NT2/D1 (cell line): Measurements from ENCODE around the gene SCN4B.

Experiments
- DNase-seq: peaks from one replicate; pipeline ENCODE4 v3.0.0-alpha.2; 2011; ENCODE audit warnings: low read depth, low spot score
- H3K27me3 ChIP-seq: 2 replicates; pipeline ENCODE4 v1.6.0; 2011; ENCODE audit warnings: mild to moderate bottlenecking; ENCODE audit not compliant: insufficient read length, insufficient read depth
- H3K36me3 ChIP-seq: 2 replicates; pipeline ENCODE4 v1.6.1; 2011; ENCODE audit warnings: mild to moderate bottlenecking, low read length, mixed read lengths; ENCODE audit not compliant: insufficient read depth, insufficient read length
- H3K4me1 ChIP-seq: 2 replicates; pipeline ENCODE4 v1.5.1; 2011; ENCODE audit not compliant: insufficient read depth, insufficient read length
- H3K4me3 ChIP-seq: 2 replicates; pipeline ENCODE4 v1.5.1; 2011; ENCODE audit warnings: low read depth; ENCODE audit not compliant: insufficient read length
- H3K9ac ChIP-seq: 2 replicates; pipeline ENCODE4 v1.6.0; 2011; ENCODE audit warnings: low read depth; ENCODE audit not compliant: insufficient read length
- H3K9me3 ChIP-seq: 2 replicates; pipeline ENCODE4 v1.5.1; 2011; ENCODE audit warnings: mild to moderate bottlenecking, low read length; ENCODE audit not compliant: insufficient read depth
- SUZ12 ChIP-seq: IDR thresholded peaks from 2 replicates; pipeline ENCODE4 v1.6.1; 2011; ENCODE audit not compliant: insufficient read length, insufficient read depth; ENCODE audit errors: extremely low read depth
- YY1 ChIP-seq: IDR thresholded peaks from 2 replicates; pipeline ENCODE4 v1.6.1; 2011; ENCODE audit not compliant: insufficient read length, insufficient read depth
- ZNF274 ChIP-seq: IDR thresholded peaks from 2 replicates; pipeline ENCODE4 v1.6.1; 2011; ENCODE audit warnings: mild to moderate bottlenecking, low read depth, low read length

The SCN4B gene

GRCh38 chr11:118126082-118126838, 26.4 kb downstream of the SCN4B start:
- no peaks in the 10 kb centered on the region for H3K9me3 ChIP-seq
- H3K27me3 ChIP-seq, result no peaks in the 10 kb centered on the region
- H3K4me3 ChIP-seq, result no peak overlapping the region
- H3K4me1 ChIP-seq, result peaks cover 2% of the 10 kb centered on the region
- TF ChIP-seq SUZ12 (no peak), ZNF274 (no peak)
- no peak overlapping the region for H3K9ac ChIP-seq
- H3K36me3 ChIP-seq, result no peaks in the 10 kb centered on the region
- no peak for DNase-seq

- no peak for DNase-seq
- Histone ChIP-seq H3K36me3 (no peaks in the 10 kb centered on the region), H3K9me3 (0 out of 2 replicates have a peak, but pooled peaks cover 4% of the 10 kb centered on the region), H3K9ac (no peak overlapping the region), H3K27me3 (no peaks in the 10 kb centered on the region), H3K4me3 (no peak overlapping the region), H3K4me1 (peaks cover 2% of the 10 kb centered on the region)
- no peak for TF ChIP-seq ZNF274
- TF ChIP-seq SUZ12, result no peak
- no peak for TF ChIP-seq YY1
Measured at GRCh38 chr11:118124929-118125535, 27.6 kb downstream of the SCN4B start.

GRCh38 chr11:118120793-118121192, 31.8 kb downstream of the SCN4B start:
- no peak for DNase-seq
- Histone ChIP-seq H3K36me3 (no peaks in the 10 kb centered on the region), H3K9me3 (0 out of 2 replicates have a peak, but pooled peaks cover 4% of the 10 kb centered on the region), H3K4me1 (peaks cover 3% of the 10 kb centered on the region), H3K9ac (no peak overlapping the region), H3K4me3 (no peak overlapping the region), H3K27me3 (no peaks in the 10 kb centered on the region)
- no peak for TF ChIP-seq ZNF274
- no peak for TF ChIP-seq SUZ12
- no peak for TF ChIP-seq YY1

GRCh38 chr11:118117790-118118601, 34.6 kb downstream of the SCN4B start:
- TF ChIP-seq YY1, result no peak
- no peak for TF ChIP-seq SUZ12
- TF ChIP-seq ZNF274, result no peak
- no peak overlapping the region for H3K4me3 ChIP-seq
- H3K27me3 ChIP-seq, result no peaks in the 10 kb centered on the region
- H3K36me3 ChIP-seq, result no peaks in the 10 kb centered on the region
- no peak overlapping the region for H3K9ac ChIP-seq
- H3K9me3 ChIP-seq, result 0 out of 2 replicates have a peak, but pooled peaks cover 4% of the 10 kb centered on the region
- no peak for DNase-seq
- H3K4me1 ChIP-seq, result peaks cover 3% of the 10 kb centered on the region

GRCh38 chr11:118115048-118115447, 37.6 kb downstream of the SCN4B start:
- no peak overlapping the region for H3K4me3 ChIP-seq
- no peak for DNase-seq
- H3K27me3 ChIP-seq, result no peaks in the 10 kb centered on the region
- no peaks in the 10 kb centered on the region for H3K36me3 ChIP-seq
- TF ChIP-seq ZNF274 (no peak), YY1 (no peak), SUZ12 (no peak)
- H3K9ac ChIP-seq, result no peak overlapping the region
- H3K9me3 ChIP-seq, result no peaks in the 10 kb centered on the region
- H3K4me1 ChIP-seq, result peaks cover 3% of the 10 kb centered on the region

GRCh38 chr11:118114266-118114665, 38.4 kb downstream of the SCN4B start:
- Histone ChIP-seq H3K27me3 (no peaks in the 10 kb centered on the region), H3K4me3 (no peak overlapping the region), H3K4me1 (peaks cover 3% of the 10 kb centered on the region), H3K9ac (no peak overlapping the region), H3K36me3 (no peaks in the 10 kb centered on the region), H3K9me3 (no peaks in the 10 kb centered on the region)
- no peak for DNase-seq
- TF ChIP-seq SUZ12 (no peak), ZNF274 (no peak), YY1 (no peak)
